BJ (cell line): ENCODE measurements around the gene ATP6V0E1. TPM values are rescaled to one million over a fixed set of nuclear protein-coding genes. Genes with fewer than 3 reads are reported as not detected.

Experiments used
- CTCF ChIA-PET: fragments of 350-600 bp; formaldehyde crosslinking; extraction: SDS; loops from one replicate; lab custom pipeline; 2021; ENCODE audit warnings: antibody characterized with exemption, inconsistent platforms; lab: Yijun Ruan, JAX
- POLR2A ChIA-PET: fragments of 300-600 bp; sonication (Branson Sonifier 250); formaldehyde crosslinking; extraction: SDS; loops from one replicate; lab custom pipeline; 2021; ENCODE audit warnings: antibody characterized with exemption; lab: Charles Lee
- DNase-seq: peaks from one replicate; pipeline ENCODE4 v3.0.0-alpha.2; 2011; ENCODE audit warnings: low read depth
- H3K27me3 ChIP-seq: 2 replicates; pipeline ENCODE4 v1.6.0; 2011; ENCODE audit warnings: low read length; ENCODE audit not compliant: control insufficient read depth, insufficient read depth
- H3K36me3 ChIP-seq: 2 replicates; pipeline ENCODE4 v1.5.1; 2011; ENCODE audit warnings: low read length; ENCODE audit not compliant: control insufficient read depth, insufficient read depth
- H3K4me3 ChIP-seq: 2 replicates; pipeline ENCODE4 v1.5.1; 2011; ENCODE audit warnings: low read depth, mild to moderate bottlenecking, control low read depth, low read length
- CTCF ChIP-seq: IDR thresholded peaks from 2 replicates; pipeline ENCODE4 v1.5.1; 2011; ENCODE audit warnings: low read depth, mild to moderate bottlenecking, control low read depth, inconsistent platforms, low read length, moderate library complexity; ENCODE audit not compliant: insufficient read depth
- polyA plus RNA-seq: library from polyadenylated mRNA; depleted of rRNA; stranded (reverse); fragments of >200 nt; gene quantifications from 2 replicates; pipeline ENCODE4 v1.2.3, GENCODE V29; 2011

Gene ATP6V0E1
- polyA plus RNA-seq, 1 experiment, result 491 TPM

GRCh38 chr5:172939611-172940267, 43.8 kb upstream of the ATP6V0E1 start:
- no peak for TF ChIP-seq CTCF
- ChIA-PET CTCF (interaction anchor here (0.6 to 24.0 kb wide), 13 partner anchors 8 to 513 kb away, joined by 3 to 441 read pairs (median 4); partner anchors contain the start of genes DUSP1 and RPL26L1), POLR2A (interaction anchor here (0.5 kb wide), 2 partner anchors 125 to 170 kb away, joined by 3 to 9 read pairs; no protein-coding TSS in a partner anchor)
- H3K36me3 ChIP-seq, result peaks cover 15% of the 10 kb centered on the region
- H3K4me3 ChIP-seq, result no peak overlapping the region
- no peaks in the 10 kb centered on the region for H3K27me3 ChIP-seq
- DNase-seq, result no peak

GRCh38 chr5:172940268-172941066, 43.1 kb upstream of the ATP6V0E1 start:
- Histone ChIP-seq H3K27me3 (no peaks in the 10 kb centered on the region), H3K4me3 (no peak overlapping the region), H3K36me3 (peaks cover 13% of the 10 kb centered on the region)
- no peak for TF ChIP-seq CTCF
- ChIA-PET CTCF (interaction anchor here (1.1 to 24.0 kb wide), 9 partner anchors 10 to 230 kb away, joined by 3 to 441 read pairs (median 5); partner anchors contain the start of genes DUSP1 and RPL26L1), POLR2A (interaction anchor here (0.7 kb wide), 1 partner anchor 54 kb away, joined by 3 read pairs; no protein-coding TSS in a partner anchor)
- no peak for DNase-seq

- ChIA-PET POLR2A (interaction anchor here (0.7 kb wide), 1 partner anchor 54 kb away, joined by 3 read pairs; no protein-coding TSS in a partner anchor), CTCF (interaction anchor here (0.7 to 24.0 kb wide), 6 partner anchors 9 to 231 kb away, joined by 3 to 441 read pairs (median 4); partner anchors contain the start of gene RPL26L1)
- Histone ChIP-seq H3K27me3 (no peaks in the 10 kb centered on the region), H3K36me3 (peaks cover 15% of the 10 kb centered on the region), H3K4me3 (no peak overlapping the region)
- no peak for TF ChIP-seq CTCF
- DNase-seq, result no peak
Measured at GRCh38 chr5:172941067-172941516, 42.5 kb upstream of the ATP6V0E1 start.

- DNase-seq, result no peak
- CTCF ChIA-PET, result interaction anchor here (0.9 to 24.0 kb wide), 4 partner anchors 9 to 233 kb away, joined by 3 to 441 read pairs (median 20); no protein-coding TSS in a partner anchor
- H3K27me3 ChIP-seq, result no peaks in the 10 kb centered on the region
- no peak overlapping the region for H3K4me3 ChIP-seq
- peaks cover 17% of the 10 kb centered on the region for H3K36me3 ChIP-seq
- POLR2A ChIA-PET, result interaction anchor here (0.5 kb wide), 1 partner anchor 177 kb away, joined by 5 read pairs; no protein-coding TSS in a partner anchor
- no peak for TF ChIP-seq CTCF
Measured at GRCh38 chr5:172942556-172942955, 41.0 kb upstream of the ATP6V0E1 start.
